HepG2 (cell line): ENCODE measurements around the gene HOXD3. TPM values are rescaled to one million over a fixed set of nuclear protein-coding genes. Genes with fewer than 3 reads are reported as not detected.

Source experiments
- ARID5B ChIP-seq: IDR thresholded peaks from 2 replicates; pipeline ENCODE4 v1.4.0; 2020; ENCODE audit warnings: mild to moderate bottlenecking, missing genetic modification reagents
- DMAP1 ChIP-seq: IDR thresholded peaks from 2 replicates; pipeline ENCODE4 v1.6.1; 2016
- MAFF ChIP-seq: IDR thresholded peaks from 2 replicates; pipeline ENCODE4 v1.6.1; 2011; ENCODE audit warnings: low read depth, low read length, improper control_type of control experiment
- PATZ1 ChIP-seq: sonication (generic); formaldehyde crosslinking; IDR thresholded peaks from 2 replicates; pipeline ENCODE4 v1.4.0; 2020; ENCODE audit warnings: missing genetic modification reagents
- RNF2 ChIP-seq: fragments of 450-650 bp; conservative IDR thresholded peaks from 2 replicates; pipeline ENCODE4 v1.6.1; 2016; ENCODE audit warnings: low read depth
- SP1 ChIP-seq, 2 experiments: fragments of 450-650 bp in 1 of 2; sonication (generic) in 1 of 2; formaldehyde crosslinking in 1 of 2; IDR thresholded peaks; 2 replicates each; pipeline versions ENCODE4 v1.4.0 to v1.6.1; 2016 to 2020; ENCODE audit warnings: missing genetic modification reagents in 1 of 2
- STAG1 ChIP-seq: sonication (generic); formaldehyde crosslinking; IDR thresholded peaks from 2 replicates; pipeline ENCODE4 v1.4.0; 2020; ENCODE audit warnings: missing genetic modification reagents
- STAT5B ChIP-seq: sonication (generic); formaldehyde crosslinking; IDR thresholded peaks from 2 replicates; pipeline ENCODE4 v1.4.0; 2020; ENCODE audit warnings: missing genetic modification reagents
- TBX2 ChIP-seq: sonication (generic); formaldehyde crosslinking; IDR thresholded peaks from 2 replicates; pipeline ENCODE4 v1.5.0; 2020; ENCODE audit warnings: missing genetic modification reagents, mild to moderate bottlenecking, borderline replicate concordance
- TRIM22 ChIP-seq: fragments of 450-650 bp; IDR thresholded peaks from 2 replicates; pipeline ENCODE4 v1.6.1; 2017
- ZBTB20 ChIP-seq: sonication (generic); formaldehyde crosslinking; IDR thresholded peaks from 2 replicates; pipeline ENCODE4 v1.8.1; 2023; ENCODE audit warnings: missing genetic modification reagents, low read depth, mild to moderate bottlenecking, borderline replicate concordance
- ZFP36 ChIP-seq: fragments of 150-350 bp; IDR thresholded peaks from 2 replicates; pipeline ENCODE4 v1.6.1; 2018; ENCODE audit warnings: borderline replicate concordance, low read length, low read depth; ENCODE audit not compliant: partially characterized antibody
- ZNF280B ChIP-seq: sonication (generic); formaldehyde crosslinking; IDR thresholded peaks from 2 replicates; pipeline ENCODE4 v1.5.0; 2020; ENCODE audit warnings: missing genetic modification reagents, mild to moderate bottlenecking, borderline replicate concordance
- ZNF737 ChIP-seq: sonication (generic); formaldehyde crosslinking; IDR thresholded peaks from 2 replicates; pipeline ENCODE4 v1.5.0; 2020; ENCODE audit warnings: missing genetic modification reagents, mild to moderate bottlenecking, borderline replicate concordance
- ZNF746 ChIP-seq: sonication (generic); formaldehyde crosslinking; IDR thresholded peaks from 2 replicates; pipeline ENCODE4 v1.8.0; 2022; ENCODE audit warnings: mild to moderate bottlenecking, missing genetic modification reagents
- ZNF777 ChIP-seq: sonication (generic); formaldehyde crosslinking; IDR thresholded peaks from 2 replicates; pipeline ENCODE4 v1.4.0; 2020; ENCODE audit warnings: missing genetic modification reagents
- ZNF816 ChIP-seq: sonication (generic); formaldehyde crosslinking; IDR thresholded peaks from 2 replicates; pipeline ENCODE4 v1.8.0; 2022; ENCODE audit warnings: missing genetic modification reagents, mild to moderate bottlenecking, borderline replicate concordance
- polyA plus RNA-seq, 8 experiments: library from polyadenylated mRNA; depleted of rRNA in 3 of 8; stranded (reverse) in 7 of 8; unstranded in 1 of 8; fragments of >200 nt; fragmentation: Illumina TruSeq in 4 of 8; extraction: Trizol in 4 of 8; gene quantifications; 2 replicates each; pipeline versions ENCODE4 v1.2.1 to v1.2.3, GENCODE V29; 2011 to 2016; ENCODE audit warnings: low read depth in 4 of 8, missing spikeins in 1 of 8, mixed read lengths in 1 of 8; ENCODE audit not compliant: insufficient read depth in 1 of 8
- total RNA-seq, 5 experiments: library from RNA; depleted of rRNA; stranded (reverse); fragments of >200 nt; fragmentation: Illumina TruSeq; extraction: Trizol; gene quantifications; 2 replicates each; pipeline ENCODE4 v1.2.3, GENCODE V29; 2016; ENCODE audit warnings: low read depth in 1 of 5
- TF ChIP-seq, protein P1 (sequence below): sonication (generic); formaldehyde crosslinking; IDR thresholded peaks from 2 replicates; pipeline ENCODE4 v1.5.1; 2020; ENCODE audit warnings: missing genetic modification reagents, mild to moderate bottlenecking, borderline replicate concordance

HOXD3 gene
- total and polyA plus RNA-seq, 2 of the 13 experiments (the other 11 are each of a cell fraction or from before 2014, with no cell fraction given), result 0.05 to 0.09 TPM

DNA sequence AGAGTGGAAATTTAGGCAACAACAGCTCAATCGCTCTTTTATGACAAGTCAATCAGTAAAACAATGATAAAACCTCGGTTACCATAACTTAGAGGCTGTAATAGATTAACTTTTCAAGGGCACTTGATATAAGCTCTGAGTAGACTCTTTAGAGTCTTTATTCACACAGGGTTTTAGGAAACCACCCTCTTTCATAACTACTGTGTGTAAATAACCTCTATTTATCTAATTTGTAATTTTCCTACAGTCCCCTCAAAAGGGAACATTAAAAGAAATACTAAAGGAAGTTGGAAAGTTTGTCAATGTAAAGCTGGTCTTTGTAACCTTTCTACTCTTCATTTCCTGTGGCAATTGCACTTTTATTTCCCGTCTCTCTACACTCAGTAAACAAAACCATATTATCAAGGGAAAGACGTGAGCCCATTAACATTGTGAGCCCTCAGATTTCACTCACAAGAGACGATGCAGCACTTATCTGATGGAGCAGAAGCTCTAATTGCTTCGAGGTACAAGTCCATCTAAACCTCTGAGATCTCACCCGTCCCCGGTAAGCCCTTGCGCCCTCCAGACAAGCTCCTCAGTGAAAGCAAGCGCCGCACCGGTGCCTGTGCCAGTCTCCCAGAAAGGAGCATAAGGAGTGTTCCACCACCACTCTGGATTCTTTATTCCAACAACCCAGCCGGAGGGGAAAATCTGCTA is 30.2 kb downstream of the HOXD3 start (continued):
- no peak for TF ChIP-seq STAT5B (CRISPR knock-in tag)
- TF ChIP-seq, protein P1, sequence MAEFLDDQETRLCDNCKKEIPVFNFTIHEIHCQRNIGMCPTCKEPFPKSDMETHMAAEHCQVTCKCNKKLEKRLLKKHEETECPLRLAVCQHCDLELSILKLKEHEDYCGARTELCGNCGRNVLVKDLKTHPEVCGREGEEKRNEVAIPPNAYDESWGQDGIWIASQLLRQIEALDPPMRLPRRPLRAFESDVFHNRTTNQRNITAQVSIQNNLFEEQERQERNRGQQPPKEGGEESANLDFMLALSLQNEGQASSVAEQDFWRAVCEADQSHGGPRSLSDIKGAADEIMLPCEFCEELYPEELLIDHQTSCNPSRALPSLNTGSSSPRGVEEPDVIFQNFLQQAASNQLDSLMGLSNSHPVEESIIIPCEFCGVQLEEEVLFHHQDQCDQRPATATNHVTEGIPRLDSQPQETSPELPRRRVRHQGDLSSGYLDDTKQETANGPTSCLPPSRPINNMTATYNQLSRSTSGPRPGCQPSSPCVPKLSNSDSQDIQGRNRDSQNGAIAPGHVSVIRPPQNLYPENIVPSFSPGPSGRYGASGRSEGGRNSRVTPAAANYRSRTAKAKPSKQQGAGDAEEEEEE (CRISPR knock-in tag), result no peak
- TF ChIP-seq ZBTB20 (CRISPR knock-in tag), result peak; percentile 90; the same call in 1 of the 2 replicates
- TF ChIP-seq PATZ1 (CRISPR knock-in tag), result peak; percentile 3
- peak; percentile 70 for TF ChIP-seq ARID5B (CRISPR knock-in tag)
- TF ChIP-seq DMAP1 (CRISPR knock-in tag), result no peak
- TF ChIP-seq ZNF746, result no peak
- no peak for TF ChIP-seq ZNF280B
- 0 out of 2 replicates have a peak, but pooled peaks have one; percentile 36 for TF ChIP-seq ZNF816 (CRISPR knock-in tag)
- TF ChIP-seq ZNF737, result no peak
- TF ChIP-seq ZNF777, result no peak
- no peak for TF ChIP-seq TRIM22
- peak; percentile 69; the same call in 1 of the 2 replicates for TF ChIP-seq TBX2 (CRISPR knock-in tag)
- TF ChIP-seq MAFF, result no peak
- no peak for TF ChIP-seq SP1 (IDR thresholded peaks at IDR 0.05)
- TF ChIP-seq SP1 (CRISPR knock-in tag; IDR thresholded peaks at IDR 0.05), result no peak
- no peak for TF ChIP-seq RNF2
- TF ChIP-seq STAG1 (CRISPR knock-in tag), result no peak
- TF ChIP-seq ZFP36, result no peak
